ENCODE measurements around the gene NTM. TPM values are rescaled to one million over a fixed set of nuclear protein-coding genes. Genes with fewer than 3 reads are reported as not detected.

NTM gene
- polyA plus RNA-seq, 4 donors = 0.94 to 3.1 (median 1.4) TPM; not detected in 1

DNA sequence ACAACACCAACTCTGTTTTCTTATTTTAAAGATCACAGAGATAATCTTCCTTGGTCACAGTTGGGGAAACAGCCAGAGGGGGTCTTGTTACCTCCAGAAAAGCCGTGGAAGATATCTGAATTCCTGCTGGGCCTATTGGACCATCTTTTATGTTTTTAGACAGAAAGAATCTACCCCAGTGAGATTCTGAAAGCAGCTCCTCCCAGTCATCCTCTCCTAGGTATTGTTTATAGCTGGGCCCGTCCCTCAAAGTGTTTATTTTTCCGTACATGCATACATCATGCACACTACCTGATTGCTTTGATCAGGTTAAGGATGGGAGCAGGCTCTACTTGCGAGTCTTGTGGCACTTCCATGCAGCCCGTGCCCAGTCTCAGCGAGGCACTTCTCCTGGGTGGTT lies 742.4 kb downstream of the NTM start:
- H3K27me3 ChIP-seq (ENCODE audit: control insufficient read depth in 3 of 3, insufficient read depth in 3 of 3, low read length in 3 of 3) = no peaks in the 10 kb centered on the region
- H3K4me3 ChIP-seq (ENCODE audit: low read depth in 1 of 3, low read length in 3 of 3) = no peak overlapping the region
- H3K36me3 ChIP-seq (ENCODE audit: control insufficient read depth in 3 of 3, insufficient read depth in 2 of 3, low read depth in 1 of 3, low read length in 3 of 3) = no peaks in the 10 kb centered on the region
- H3K27ac ChIP-seq (ENCODE audit: low read depth in 1 of 3, low read length in 2 of 3) = no peak overlapping the region
- H3K4me1 ChIP-seq (ENCODE audit: control insufficient read depth in 3 of 3, insufficient read depth in 2 of 3, low read depth in 1 of 3, low read length in 2 of 3) = no peaks in the 10 kb centered on the region
- 63 to 80% (median 76%) methylated on average over 6 of the region's 6 CpGs for WGBS, 3 donors
- no peaks in the 10 kb centered on the region for H3K9me3 ChIP-seq (ENCODE audit: control insufficient read depth in 2 of 2, insufficient read depth in 1 of 2, low read depth in 1 of 2, low read length in 1 of 2)
- FAIRE-seq = no peak
- DNase-seq = no peak

DNA sequence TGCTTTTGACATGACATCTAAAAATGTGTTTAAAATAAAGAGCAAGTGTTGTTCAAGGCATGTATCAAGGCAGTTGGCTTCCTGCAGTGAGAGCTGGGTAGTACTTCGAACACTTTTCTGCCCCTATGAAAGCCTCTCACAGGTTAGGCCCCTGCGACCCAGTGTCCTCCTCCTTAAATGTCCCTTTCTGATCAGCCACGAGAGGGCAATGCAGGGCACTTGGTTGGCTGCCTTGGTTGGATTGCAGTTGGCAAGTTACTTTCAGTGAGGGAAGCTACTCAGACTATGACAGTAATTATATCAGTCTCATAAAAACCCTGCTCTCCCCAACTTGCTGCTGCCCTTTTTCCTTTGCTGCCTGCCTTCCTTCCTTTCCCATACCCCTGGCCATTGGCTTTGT lies 743.8 kb downstream of the NTM start:
- Histone ChIP-seq H3K4me3 (ENCODE audit: low read depth in 1 of 3, low read length in 3 of 3) (no peak overlapping the region), H3K4me1 (ENCODE audit: control insufficient read depth in 3 of 3, insufficient read depth in 2 of 3, low read depth in 1 of 3, low read length in 2 of 3) (no peaks in the 10 kb centered on the region), H3K36me3 (ENCODE audit: control insufficient read depth in 3 of 3, insufficient read depth in 2 of 3, low read depth in 1 of 3, low read length in 3 of 3) (no peaks in the 10 kb centered on the region), H3K9me3 (ENCODE audit: control insufficient read depth in 2 of 2, insufficient read depth in 1 of 2, low read depth in 1 of 2, low read length in 1 of 2) (no peaks in the 10 kb centered on the region), H3K27me3 (ENCODE audit: control insufficient read depth in 3 of 3, insufficient read depth in 3 of 3, low read length in 3 of 3) (no peaks in the 10 kb centered on the region), H3K27ac (ENCODE audit: low read depth in 1 of 3, low read length in 2 of 3) (no peak overlapping the region)
- DNase-seq = peak; percentile 12 to 32
- WGBS, 3 donors = 15 to 33% (median 16%) methylated on average over 3 of the region's 3 CpGs
- no peak for FAIRE-seq

DNA sequence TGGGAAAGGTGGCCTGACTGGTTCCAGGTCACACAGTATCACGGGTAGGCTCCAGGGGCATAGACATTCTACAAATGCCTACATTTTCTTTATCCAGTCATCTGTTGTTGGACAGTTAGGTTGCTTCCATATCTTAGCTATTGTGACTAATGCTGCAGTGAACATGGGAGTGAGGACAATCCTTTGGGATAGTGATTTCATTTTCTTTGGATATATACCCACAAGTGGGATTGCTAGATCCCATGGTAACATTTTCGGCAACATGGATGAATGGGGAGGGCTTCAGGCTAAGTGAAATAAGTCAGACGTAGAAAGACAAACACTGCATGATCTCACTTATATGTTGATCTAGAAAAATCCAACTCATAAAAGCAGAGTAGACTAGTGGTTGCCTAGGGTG lies 744.3 kb downstream of the NTM start:
- WGBS, 3 donors = 78 to 81% (median 80%) methylated on average over 3 of the region's 3 CpGs

DNA sequence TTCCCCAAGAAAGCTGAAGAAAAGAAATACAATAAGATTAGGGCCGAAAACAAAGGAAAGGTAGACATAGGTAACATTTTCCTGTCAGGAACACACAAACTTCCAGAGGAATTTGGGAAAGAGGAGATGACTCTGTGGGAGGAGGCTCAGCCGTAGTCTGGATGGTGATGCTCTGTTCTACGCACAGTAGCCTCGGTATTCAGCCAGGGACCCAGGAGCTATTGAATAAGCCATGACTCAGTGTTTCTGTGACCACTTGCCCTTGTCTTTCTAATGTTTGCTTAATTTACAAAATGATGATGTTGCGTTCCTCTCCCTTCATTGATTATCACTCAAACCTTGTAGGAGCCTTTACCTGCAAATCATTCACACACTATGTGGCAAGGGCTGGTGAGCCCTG lies 745.0 kb downstream of the NTM start:
- FAIRE-seq = no peak

More for the DNA sequence above, 744.3 kb downstream of the NTM start:
- Histone ChIP-seq H3K27ac (ENCODE audit: low read depth in 1 of 3, low read length in 2 of 3) (no peak overlapping the region), H3K4me3 (ENCODE audit: low read depth in 1 of 3, low read length in 3 of 3) (no peak overlapping the region), H3K27me3 (ENCODE audit: control insufficient read depth in 3 of 3, insufficient read depth in 3 of 3, low read length in 3 of 3) (no peaks in the 10 kb centered on the region), H3K9me3 (ENCODE audit: control insufficient read depth in 2 of 2, insufficient read depth in 1 of 2, low read depth in 1 of 2, low read length in 1 of 2) (no peaks in the 10 kb centered on the region), H3K4me1 (ENCODE audit: control insufficient read depth in 3 of 3, insufficient read depth in 2 of 3, low read depth in 1 of 3, low read length in 2 of 3) (no peaks in the 10 kb centered on the region), H3K36me3 (ENCODE audit: control insufficient read depth in 3 of 3, insufficient read depth in 2 of 3, low read depth in 1 of 3, low read length in 3 of 3) (no peaks in the 10 kb centered on the region)
- FAIRE-seq (no peak), DNase-seq (no peak)

DNA sequence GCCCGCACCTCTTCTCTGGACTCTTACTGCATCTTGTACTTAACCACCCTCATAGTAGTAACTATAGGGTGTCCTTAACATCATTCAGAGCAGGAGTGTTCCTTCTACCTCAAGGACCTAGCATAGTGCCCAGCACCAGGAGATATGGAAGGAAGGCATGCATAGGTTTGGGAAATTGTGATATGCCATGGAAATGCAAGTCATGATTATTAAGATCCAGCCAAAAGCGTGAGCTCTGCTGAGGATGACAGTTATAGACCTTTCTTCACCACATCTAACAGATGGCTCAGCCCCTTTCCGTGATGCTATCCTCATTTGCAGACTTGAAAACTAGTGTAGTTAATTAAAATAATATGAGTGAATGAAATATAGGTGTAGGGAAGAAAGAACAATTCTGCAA lies 746.1 kb downstream of the NTM start:
- Histone ChIP-seq H3K36me3 (ENCODE audit: control insufficient read depth in 3 of 3, insufficient read depth in 2 of 3, low read depth in 1 of 3, low read length in 3 of 3) (no peaks in the 10 kb centered on the region), H3K27me3 (ENCODE audit: control insufficient read depth in 3 of 3, insufficient read depth in 3 of 3, low read length in 3 of 3) (no peaks in the 10 kb centered on the region), H3K4me1 (ENCODE audit: control insufficient read depth in 3 of 3, insufficient read depth in 2 of 3, low read depth in 1 of 3, low read length in 2 of 3) (no peaks in the 10 kb centered on the region), H3K4me3 (ENCODE audit: low read depth in 1 of 3, low read length in 3 of 3) (no peak overlapping the region), H3K9me3 (ENCODE audit: control insufficient read depth in 2 of 2, insufficient read depth in 1 of 2, low read depth in 1 of 2, low read length in 1 of 2) (no peaks in the 10 kb centered on the region), H3K27ac (ENCODE audit: low read depth in 1 of 3, low read length in 2 of 3) (no peak overlapping the region)
- DNase-seq = no peak
- FAIRE-seq = no peak
- 83 to 95% (median 93%) methylated on average over 3 of the region's 3 CpGs for WGBS, 3 donors

More for the DNA sequence above, 745.0 kb downstream of the NTM start:
- WGBS, 3 donors = 86 to 94% (median 88%) methylated on average over 5 of the region's 5 CpGs
- Histone ChIP-seq H3K4me3 (ENCODE audit: low read depth in 1 of 3, low read length in 3 of 3) (no peak overlapping the region), H3K9me3 (ENCODE audit: control insufficient read depth in 2 of 2, insufficient read depth in 1 of 2, low read depth in 1 of 2, low read length in 1 of 2) (no peaks in the 10 kb centered on the region), H3K27ac (ENCODE audit: low read depth in 1 of 3, low read length in 2 of 3) (no peak overlapping the region), H3K27me3 (ENCODE audit: control insufficient read depth in 3 of 3, insufficient read depth in 3 of 3, low read length in 3 of 3) (no peaks in the 10 kb centered on the region), H3K4me1 (ENCODE audit: control insufficient read depth in 3 of 3, insufficient read depth in 2 of 3, low read depth in 1 of 3, low read length in 2 of 3) (no peaks in the 10 kb centered on the region), H3K36me3 (ENCODE audit: control insufficient read depth in 3 of 3, insufficient read depth in 2 of 3, low read depth in 1 of 3, low read length in 3 of 3) (no peaks in the 10 kb centered on the region)
- DNase-seq = no peak

DNA sequence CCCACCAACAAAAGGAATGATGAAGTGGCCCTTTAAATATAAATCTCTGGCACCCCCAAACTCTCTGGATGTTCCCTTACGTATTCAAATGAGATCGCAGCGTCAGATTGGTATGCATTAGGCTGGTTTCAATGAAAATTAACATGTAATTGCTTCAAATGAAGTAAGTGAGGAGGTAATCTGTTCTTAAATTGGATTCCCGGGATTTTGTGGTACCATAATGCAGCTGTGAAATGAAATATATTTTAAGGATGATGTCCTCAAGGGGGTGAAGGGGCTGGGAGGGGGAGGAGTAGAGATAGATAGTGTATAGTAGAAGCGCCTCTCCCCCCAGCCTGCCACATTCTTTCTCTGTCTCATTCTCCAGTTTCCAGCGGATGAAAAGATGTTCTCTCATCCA lies 748.2 kb downstream of the NTM start:
- H3K4me3 ChIP-seq (ENCODE audit: low read depth in 1 of 3, low read length in 3 of 3) = no peak overlapping the region
- no peaks in the 10 kb centered on the region for H3K4me1 ChIP-seq (ENCODE audit: control insufficient read depth in 3 of 3, insufficient read depth in 2 of 3, low read depth in 1 of 3, low read length in 2 of 3)

DNA sequence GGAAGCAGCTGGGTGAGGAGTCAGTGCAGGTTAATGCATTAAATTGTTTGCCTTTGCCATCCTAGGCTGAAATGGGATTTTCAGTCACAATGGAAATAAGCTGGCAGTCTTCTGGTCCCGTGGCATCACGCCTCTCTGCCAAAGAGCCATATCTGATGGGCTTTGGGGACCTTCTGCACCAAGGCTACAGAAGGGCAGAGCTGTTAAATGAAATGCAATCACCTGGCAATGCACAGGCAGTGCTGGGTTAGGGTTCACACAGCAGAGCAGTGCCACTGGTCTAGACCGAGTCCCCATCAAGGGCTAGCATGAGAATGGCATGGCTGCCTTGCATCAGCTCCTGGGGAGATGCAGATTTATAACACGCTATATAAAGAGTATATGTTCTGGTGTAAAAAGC lies 749.2 kb downstream of the NTM start:
- Histone ChIP-seq H3K4me1 (ENCODE audit: control insufficient read depth in 3 of 3, insufficient read depth in 2 of 3, low read depth in 1 of 3, low read length in 2 of 3) (no peaks in the 10 kb centered on the region), H3K9me3 (ENCODE audit: control insufficient read depth in 2 of 2, insufficient read depth in 1 of 2, low read depth in 1 of 2, low read length in 1 of 2) (no peaks in the 10 kb centered on the region), H3K36me3 (ENCODE audit: control insufficient read depth in 3 of 3, insufficient read depth in 2 of 3, low read depth in 1 of 3, low read length in 3 of 3) (no peaks in the 10 kb centered on the region), H3K27ac (ENCODE audit: low read depth in 1 of 3, low read length in 2 of 3) (no peak overlapping the region), H3K4me3 (ENCODE audit: low read depth in 1 of 3, low read length in 3 of 3) (no peak overlapping the region), H3K27me3 (ENCODE audit: control insufficient read depth in 3 of 3, insufficient read depth in 3 of 3, low read length in 3 of 3) (no peaks in the 10 kb centered on the region)
- no peak for FAIRE-seq
- 54 to 77% (median 60%) methylated on average over 4 of the region's 4 CpGs for WGBS, 3 donors
- no peak for DNase-seq

More for the DNA sequence above, 748.2 kb downstream of the NTM start:
- FAIRE-seq (no peak), DNase-seq (no peak)
- Histone ChIP-seq H3K9me3 (ENCODE audit: control insufficient read depth in 2 of 2, insufficient read depth in 1 of 2, low read depth in 1 of 2, low read length in 1 of 2) (no peaks in the 10 kb centered on the region), H3K36me3 (ENCODE audit: control insufficient read depth in 3 of 3, insufficient read depth in 2 of 3, low read depth in 1 of 3, low read length in 3 of 3) (no peaks in the 10 kb centered on the region), H3K27ac (ENCODE audit: low read depth in 1 of 3, low read length in 2 of 3) (no peak overlapping the region), H3K27me3 (ENCODE audit: control insufficient read depth in 3 of 3, insufficient read depth in 3 of 3, low read length in 3 of 3) (no peaks in the 10 kb centered on the region)
- WGBS, 3 donors = 77 to 89% (median 87%) methylated on average over 6 of the region's 6 CpGs

DNA sequence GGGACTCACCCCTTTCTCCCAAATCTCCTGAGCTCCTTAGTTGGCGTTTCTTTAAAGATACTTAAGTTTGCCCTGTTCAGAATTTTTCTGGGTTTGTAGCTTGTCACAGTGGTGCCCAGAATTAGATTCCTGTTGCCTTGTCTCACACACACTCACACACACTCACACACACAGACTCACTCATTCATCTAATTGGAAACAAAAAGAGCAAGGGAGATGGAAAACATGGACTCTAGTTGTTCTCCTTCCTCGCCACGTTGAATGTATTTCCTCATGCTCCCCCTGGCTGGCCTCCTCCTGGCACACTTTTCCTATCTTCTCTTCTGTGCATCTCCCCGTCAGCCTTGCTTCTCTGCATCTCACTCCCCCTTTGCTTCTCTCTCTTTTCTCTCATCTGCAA lies 752.3 kb downstream of the NTM start:
- H3K27me3 ChIP-seq (ENCODE audit: control insufficient read depth in 3 of 3, insufficient read depth in 3 of 3, low read length in 3 of 3) = no peaks in the 10 kb centered on the region
- H3K4me1 ChIP-seq (ENCODE audit: control insufficient read depth in 3 of 3, insufficient read depth in 2 of 3, low read depth in 1 of 3, low read length in 2 of 3) = peaks cover 0 to 6% (median 0%) of the 10 kb centered on the region in 3 donors
- no peak overlapping the region for H3K4me3 ChIP-seq (ENCODE audit: low read depth in 1 of 3, low read length in 3 of 3)
- FAIRE-seq (no peak), DNase-seq (no peak)
- WGBS, 3 donors = 61 to 68% (median 66%) methylated on average over 4 of the region's 4 CpGs
- no peak overlapping the region for H3K27ac ChIP-seq (ENCODE audit: low read depth in 1 of 3, low read length in 2 of 3)
- H3K9me3 ChIP-seq (ENCODE audit: control insufficient read depth in 2 of 2, insufficient read depth in 1 of 2, low read depth in 1 of 2, low read length in 1 of 2) = no peaks in the 10 kb centered on the region
- no peaks in the 10 kb centered on the region for H3K36me3 ChIP-seq (ENCODE audit: control insufficient read depth in 3 of 3, insufficient read depth in 2 of 3, low read depth in 1 of 3, low read length in 3 of 3)

DNA sequence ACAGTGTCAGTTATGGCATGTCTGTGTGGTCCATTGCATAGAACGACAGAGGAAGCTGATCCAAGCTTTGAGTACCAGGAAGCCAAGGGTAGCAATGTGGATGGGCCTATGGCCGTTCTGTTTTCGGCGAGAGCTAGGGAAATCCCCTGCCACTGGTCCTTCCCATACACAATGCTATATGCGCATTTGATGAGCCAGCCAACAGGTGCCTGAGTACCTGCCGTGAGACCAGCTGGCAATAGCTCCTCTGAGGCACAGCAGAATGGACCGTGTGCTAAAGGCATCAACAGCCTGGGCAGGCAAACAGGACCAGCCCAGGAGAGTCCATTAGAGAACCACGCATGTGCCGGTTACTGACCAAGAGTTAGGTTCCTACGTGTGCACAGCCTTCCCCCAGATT lies 753.0 kb downstream of the NTM start:
- no peaks in the 10 kb centered on the region for H3K27me3 ChIP-seq (ENCODE audit: control insufficient read depth in 3 of 3, insufficient read depth in 3 of 3, low read length in 3 of 3)
- H3K4me3 ChIP-seq (ENCODE audit: low read depth in 1 of 3, low read length in 3 of 3) = no peak overlapping the region
- no peak overlapping the region for H3K27ac ChIP-seq (ENCODE audit: low read depth in 1 of 3, low read length in 2 of 3)
- FAIRE-seq (no peak), DNase-seq (no peak)
- 75 to 81% (median 80%) methylated on average over 10 of the region's 10 CpGs for WGBS, 3 donors
- H3K4me1 ChIP-seq (ENCODE audit: control insufficient read depth in 3 of 3, insufficient read depth in 2 of 3, low read depth in 1 of 3, low read length in 2 of 3) = peaks cover 0 to 6% (median 0%) of the 10 kb centered on the region in 3 donors
- no peaks in the 10 kb centered on the region for H3K36me3 ChIP-seq (ENCODE audit: control insufficient read depth in 3 of 3, insufficient read depth in 2 of 3, low read depth in 1 of 3, low read length in 3 of 3)
- no peaks in the 10 kb centered on the region for H3K9me3 ChIP-seq (ENCODE audit: control insufficient read depth in 2 of 2, insufficient read depth in 1 of 2, low read depth in 1 of 2, low read length in 1 of 2)

Data from small intestine (tissue), 7 donors.